ENCODE data around the gene MAN2A2.

Gene MAN2A2

GRCh38 chr15:90947577-90948357 lies 44.7 kb downstream of the MAN2A2 start:
- TF ChIP-seq NFIC (IDR thresholded peaks at IDR 0.05) (no peak), YY1 (IDR thresholded peaks at IDR 0.05; ENCODE audit: low read depth) (no peak), ZBTB7A (IDR thresholded peaks at IDR 0.05; ENCODE audit: low read depth) (no peak), CREB1 (IDR thresholded peaks at IDR 0.05; ENCODE audit: low read depth) (no peak), RAD21 (IDR thresholded peaks at IDR 0.05; ENCODE audit: low read depth) (no peak), EP300 (IDR thresholded peaks at IDR 0.05; ENCODE audit: borderline replicate concordance) (no peak), TAF1 (IDR thresholded peaks at IDR 0.05; ENCODE audit: low read depth) (no peak), EGR1 (IDR thresholded peaks at IDR 0.05) (no peak), FOXM1 (IDR thresholded peaks at IDR 0.05; ENCODE audit: borderline replicate concordance, low read depth) (no peak), TEAD4 (IDR thresholded peaks at IDR 0.05) (no peak), REST (IDR thresholded peaks at IDR 0.05; ENCODE audit: low read depth) (no peak), MAX (IDR thresholded peaks at IDR 0.05) (no peak), USF1 (IDR thresholded peaks at IDR 0.05) (no peak), TCF12 (IDR thresholded peaks at IDR 0.05; ENCODE audit: low read depth) (no peak), CEBPB (IDR thresholded peaks at IDR 0.05) (no peak)

- TF ChIP-seq RAD21 (IDR thresholded peaks at IDR 0.05; ENCODE audit: low read depth) (no peak), TCF12 (IDR thresholded peaks at IDR 0.05; ENCODE audit: low read depth) (no peak), ZBTB7A (IDR thresholded peaks at IDR 0.05; ENCODE audit: low read depth) (no peak), YY1 (IDR thresholded peaks at IDR 0.05; ENCODE audit: low read depth) (no peak), CEBPB (IDR thresholded peaks at IDR 0.05) (no peak), REST (IDR thresholded peaks at IDR 0.05; ENCODE audit: low read depth) (no peak), USF1 (IDR thresholded peaks at IDR 0.05) (no peak)
Measured at GRCh38 chr15:90948506-90948905, 45.4 kb downstream of the MAN2A2 start.

- TF ChIP-seq TAF1 (IDR thresholded peaks at IDR 0.05; ENCODE audit: low read depth) = no peak
- TF ChIP-seq CREB1 (IDR thresholded peaks at IDR 0.05; ENCODE audit: low read depth) = no peak
- TF ChIP-seq REST (IDR thresholded peaks at IDR 0.05; ENCODE audit: low read depth) = no peak
- no peak for TF ChIP-seq NFIC (IDR thresholded peaks at IDR 0.05)
- no peak for TF ChIP-seq TCF12 (IDR thresholded peaks at IDR 0.05; ENCODE audit: low read depth)
- no peak for TF ChIP-seq RAD21 (IDR thresholded peaks at IDR 0.05; ENCODE audit: low read depth)
- TF ChIP-seq CEBPB (IDR thresholded peaks at IDR 0.05) = no peak
- no peak for TF ChIP-seq EP300 (IDR thresholded peaks at IDR 0.05; ENCODE audit: borderline replicate concordance)
- no peak for TF ChIP-seq YY1 (IDR thresholded peaks at IDR 0.05; ENCODE audit: low read depth)
- no peak for TF ChIP-seq FOXM1 (IDR thresholded peaks at IDR 0.05; ENCODE audit: borderline replicate concordance, low read depth)
- no peak for TF ChIP-seq MAX (IDR thresholded peaks at IDR 0.05)
- no peak for TF ChIP-seq EGR1 (IDR thresholded peaks at IDR 0.05)
- no peak for TF ChIP-seq TEAD4 (IDR thresholded peaks at IDR 0.05)
- no peak for TF ChIP-seq ZBTB7A (IDR thresholded peaks at IDR 0.05; ENCODE audit: low read depth)
- no peak for TF ChIP-seq USF1 (IDR thresholded peaks at IDR 0.05)
Measured at GRCh38 chr15:90949979-90950675, 47.0 kb downstream of the MAN2A2 start.
